ENCODE measurements around the gene KDM2A.

KDM2A gene

GRCh38 chr11:67284811-67285540 is 165.9 kb downstream of the KDM2A start:
- DNase-seq (ENCODE audit: low read depth in 2 of 2): no peak

DNA sequence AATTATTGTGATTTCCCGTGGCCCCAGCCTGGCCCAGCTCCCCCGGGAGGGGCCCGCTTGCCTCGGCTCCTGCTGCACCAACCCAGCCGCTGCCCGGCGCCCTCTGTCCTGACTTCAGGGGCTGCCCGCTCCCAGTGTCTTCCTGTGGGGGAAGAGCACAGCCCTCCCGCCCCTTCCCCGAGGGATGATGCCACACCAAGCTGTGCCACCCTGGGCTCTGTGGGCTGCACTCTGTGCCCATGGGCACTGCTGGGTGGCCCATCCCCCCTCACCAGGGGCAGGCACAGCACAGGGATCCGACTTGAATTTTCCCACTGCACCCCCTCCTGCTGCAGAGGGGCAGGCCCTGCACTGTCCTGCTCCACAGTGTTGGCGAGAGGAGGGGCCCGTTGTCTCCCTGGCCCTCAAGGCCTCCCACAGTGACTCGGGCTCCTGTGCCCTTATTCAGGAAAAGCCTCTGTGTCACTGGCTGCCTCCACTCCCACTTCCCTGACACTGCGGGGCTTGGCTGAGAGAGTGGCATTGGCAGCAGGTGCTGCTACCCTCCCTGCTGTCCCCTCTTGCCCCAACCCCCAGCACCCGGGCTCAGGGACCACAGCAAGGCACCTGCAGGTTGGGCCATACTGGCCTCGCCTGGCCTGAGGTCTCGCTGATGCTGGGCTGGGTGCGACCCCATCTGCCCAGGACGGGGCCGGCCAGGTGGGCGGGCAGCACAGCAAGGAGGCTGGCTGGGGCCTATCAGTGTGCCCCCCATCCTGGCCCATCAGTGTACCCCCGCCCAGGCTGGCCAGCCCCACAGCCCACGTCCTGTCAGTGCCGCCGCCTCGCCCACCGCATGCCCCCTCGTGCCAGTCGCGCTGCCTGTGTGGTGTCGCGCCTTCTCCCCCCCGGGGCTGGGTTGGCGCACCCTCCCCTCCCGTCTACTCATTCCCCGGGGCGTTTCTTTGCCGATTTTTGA is 166.8 kb downstream of the KDM2A start:
- no peak for DNase-seq (ENCODE audit: low read depth in 2 of 2)

- no peak for DNase-seq (ENCODE audit: low read depth in 2 of 2)
Measured at GRCh38 chr11:67286621-67287333, 167.7 kb downstream of the KDM2A start.

DNA sequence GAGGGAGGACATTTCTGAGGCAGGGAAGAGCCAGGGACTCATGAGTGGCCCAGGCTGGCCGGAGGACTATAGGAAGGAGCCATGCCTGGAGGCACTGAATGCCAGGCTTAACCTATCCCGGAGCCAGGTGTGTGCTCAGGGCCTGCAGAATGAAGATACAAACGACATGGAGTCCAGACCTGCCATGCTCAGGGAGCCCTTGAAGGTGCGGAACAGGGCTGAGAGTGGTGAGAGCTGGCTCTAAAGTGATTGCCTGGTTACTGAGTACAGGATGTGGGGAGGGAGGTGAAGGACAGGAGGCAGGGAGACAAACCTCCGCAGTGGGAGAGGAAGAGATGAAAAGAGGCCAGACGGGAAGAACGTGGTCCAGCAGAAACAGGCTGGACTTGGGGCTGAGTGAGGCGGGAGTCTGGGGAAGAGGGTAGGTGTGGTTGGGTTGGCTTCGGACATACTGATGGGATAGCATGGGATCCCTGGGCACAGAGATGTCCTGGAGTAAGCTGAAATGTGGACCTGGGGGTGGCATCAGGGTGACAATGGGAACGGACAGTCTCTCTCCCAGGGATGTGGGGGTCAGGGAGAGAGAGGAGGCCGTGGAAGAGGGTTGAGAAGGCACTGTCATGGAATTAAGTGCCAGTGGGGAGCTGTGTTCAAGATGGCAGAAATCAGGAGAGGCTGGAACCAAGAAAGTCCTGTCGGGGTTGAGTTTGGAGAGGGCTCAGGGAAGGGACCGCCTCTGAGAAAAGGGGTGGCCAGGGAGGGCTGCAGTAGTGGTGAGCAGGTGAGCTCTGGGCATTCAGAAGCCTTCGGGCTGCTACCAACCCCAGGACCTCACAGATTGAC is 168.5 kb downstream of the KDM2A start:
- DNase-seq (ENCODE audit: low read depth in 2 of 2): no peak

- DNase-seq (ENCODE audit: low read depth in 2 of 2): no peak
Measured at GRCh38 chr11:67288198-67288451, 169.1 kb downstream of the KDM2A start.

DNA sequence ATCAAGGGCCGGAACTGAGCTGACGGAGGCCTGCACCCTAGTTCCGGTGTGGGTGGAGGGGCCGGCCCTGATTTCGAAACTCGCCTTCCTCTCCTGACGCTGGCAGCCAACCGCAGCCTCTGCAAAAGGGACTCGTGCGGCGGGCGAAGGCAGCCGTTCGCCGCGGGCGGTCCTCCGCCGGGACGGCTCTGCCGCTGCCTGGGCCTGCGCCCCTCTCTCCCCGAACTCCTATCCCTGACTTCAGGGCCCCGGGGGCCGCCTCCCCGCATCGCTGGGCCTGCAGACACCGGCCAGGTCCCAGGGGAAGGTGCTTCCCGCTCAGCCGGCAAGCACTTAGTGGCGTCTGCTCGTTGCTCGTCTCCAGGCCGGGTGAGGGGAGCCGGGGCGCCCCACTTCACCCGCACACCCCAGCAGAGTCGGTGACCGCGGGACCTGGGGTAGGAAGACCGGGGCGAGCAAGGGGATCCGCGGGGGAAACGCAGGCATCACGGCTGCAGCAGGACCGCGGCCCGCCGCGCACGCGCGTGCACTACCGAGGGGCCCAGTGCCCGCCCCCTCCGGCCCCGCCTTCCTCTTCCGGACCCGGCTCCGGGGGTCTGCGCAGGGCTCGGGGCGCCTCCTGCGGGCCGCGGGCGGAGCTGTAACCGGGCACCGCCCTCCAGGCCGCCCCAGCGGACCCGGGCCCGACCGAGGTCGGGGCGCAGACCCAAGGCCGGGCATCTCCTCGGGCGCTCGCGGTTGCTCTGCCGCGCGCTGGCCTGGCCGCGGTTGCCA is 169.6 kb downstream of the KDM2A start:
- DNase-seq (ENCODE audit: low read depth in 2 of 2): peak; percentile 75 to 87

DNA sequence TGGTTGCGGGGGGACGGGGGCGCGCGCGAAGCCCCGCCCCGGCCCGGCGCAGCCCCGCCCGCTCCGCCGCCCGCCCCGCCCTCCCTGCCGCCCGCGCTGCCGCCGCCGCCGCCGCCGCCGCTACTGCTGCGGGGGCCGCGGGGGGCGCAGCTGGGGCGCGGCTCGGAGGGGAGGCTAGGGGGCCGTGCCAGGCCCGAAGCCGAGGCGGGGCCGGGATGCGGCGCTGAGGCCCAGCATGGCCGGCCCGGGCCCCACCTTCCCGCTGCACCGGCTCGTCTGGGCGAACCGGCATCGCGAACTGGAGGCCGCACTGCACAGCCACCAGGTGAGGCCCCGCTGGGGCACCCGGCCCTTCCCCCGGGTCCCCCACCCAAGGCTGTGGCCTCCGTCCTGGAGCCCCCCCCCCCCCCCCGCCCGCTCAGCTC is 170.2 kb downstream of the KDM2A start, which contains the start of gene ANKRD13D:
TSS of gene ANKRD13D (plus strand) at position 78 of the 425 bp plus-strand sequence. CDS start at position 236, 158 bp downstream.
- no peak for DNase-seq (ENCODE audit: low read depth in 2 of 2)

DNA sequence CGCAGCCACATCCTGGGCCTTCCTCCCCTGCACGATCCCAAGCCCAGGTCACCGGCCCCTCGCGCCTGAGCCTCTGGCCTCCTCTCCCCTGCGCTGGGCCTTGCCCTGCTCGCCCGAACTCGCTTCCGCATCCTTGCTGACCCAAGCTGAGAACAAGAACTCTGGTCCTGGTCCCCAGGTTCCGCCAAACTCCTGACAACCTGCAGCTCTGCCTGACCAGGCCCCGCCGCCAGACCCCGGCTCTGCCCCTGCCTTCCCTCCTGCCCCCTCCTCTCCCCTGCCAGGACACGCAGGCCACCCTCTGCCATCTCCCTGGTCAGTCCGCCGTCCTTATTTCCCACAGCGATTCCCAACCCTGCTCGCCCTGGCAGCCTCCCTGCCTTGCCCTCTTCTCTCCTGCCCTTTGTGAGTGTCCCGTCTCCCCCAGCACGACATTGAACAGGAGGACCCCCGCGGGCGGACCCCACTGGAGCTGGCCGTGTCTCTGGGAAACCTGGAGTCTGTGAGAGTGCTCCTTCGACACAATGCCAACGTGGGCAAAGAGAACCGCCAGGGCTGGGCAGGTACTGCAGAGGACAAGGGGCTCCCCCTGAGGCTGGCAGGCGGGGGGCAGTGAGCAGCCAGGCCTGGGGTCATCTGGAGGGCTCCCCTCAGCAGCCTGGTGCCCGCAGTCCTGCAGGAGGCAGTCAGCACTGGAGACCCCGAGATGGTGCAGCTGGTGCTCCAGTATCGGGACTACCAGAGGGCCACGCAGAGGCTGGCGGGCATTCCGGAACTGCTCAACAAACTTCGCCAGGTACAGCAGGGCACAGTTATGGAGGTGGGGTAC is 170.8 kb downstream of the KDM2A start:
- no peak for DNase-seq (ENCODE audit: low read depth in 2 of 2)

- DNase-seq (ENCODE audit: low read depth in 2 of 2): no peak
Measured at GRCh38 chr11:67290801-67291200, 171.7 kb downstream of the KDM2A start.

GRCh38 chr11:67291481-67292381 is 172.7 kb downstream of the KDM2A start:
- DNase-seq (ENCODE audit: low read depth in 2 of 2): no peak

DNA sequence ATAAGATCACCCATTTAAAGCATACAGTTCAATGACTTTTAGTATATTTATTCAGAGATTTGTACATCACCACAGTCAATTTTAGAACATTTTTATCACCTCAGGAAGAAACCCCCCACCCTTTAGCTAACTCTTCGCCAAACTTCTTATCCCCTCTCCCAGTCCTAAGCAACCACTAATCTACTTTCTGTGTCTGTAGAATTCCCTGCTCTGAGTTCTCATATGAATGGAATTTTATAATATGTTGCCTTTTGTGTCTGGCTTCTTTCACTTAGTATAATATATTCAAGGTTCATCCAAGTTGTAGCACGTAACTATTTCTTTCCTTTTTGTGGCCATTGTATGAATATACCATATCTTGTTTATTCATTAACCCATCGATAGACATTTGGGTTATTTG is 173.6 kb downstream of the KDM2A start:
- DNase-seq (ENCODE audit: low read depth in 2 of 2): no peak

DNA sequence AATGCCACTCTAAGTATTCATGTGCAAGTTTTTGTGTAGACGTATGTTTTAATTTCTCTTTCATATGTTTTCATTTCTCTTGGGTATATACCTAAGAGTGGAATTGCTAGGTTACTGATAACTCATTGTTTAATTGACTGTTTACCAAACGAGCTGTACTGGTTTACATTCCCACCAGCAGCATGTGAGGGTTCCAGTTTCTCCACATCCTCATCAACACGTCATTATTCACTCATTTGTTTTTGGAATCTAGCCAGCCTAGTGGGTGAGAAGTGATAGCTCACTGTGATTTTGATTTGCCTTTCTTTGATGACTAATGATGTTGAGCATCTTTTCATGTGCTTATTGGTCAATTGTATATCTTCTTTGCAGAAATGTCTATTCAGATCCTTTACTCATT is 174.0 kb downstream of the KDM2A start:
- DNase-seq (ENCODE audit: low read depth in 2 of 2): no peak

GRCh38 chr11:67295846-67296245 is 176.8 kb downstream of the KDM2A start:
- no peak for DNase-seq (ENCODE audit: low read depth in 2 of 2)

DNA sequence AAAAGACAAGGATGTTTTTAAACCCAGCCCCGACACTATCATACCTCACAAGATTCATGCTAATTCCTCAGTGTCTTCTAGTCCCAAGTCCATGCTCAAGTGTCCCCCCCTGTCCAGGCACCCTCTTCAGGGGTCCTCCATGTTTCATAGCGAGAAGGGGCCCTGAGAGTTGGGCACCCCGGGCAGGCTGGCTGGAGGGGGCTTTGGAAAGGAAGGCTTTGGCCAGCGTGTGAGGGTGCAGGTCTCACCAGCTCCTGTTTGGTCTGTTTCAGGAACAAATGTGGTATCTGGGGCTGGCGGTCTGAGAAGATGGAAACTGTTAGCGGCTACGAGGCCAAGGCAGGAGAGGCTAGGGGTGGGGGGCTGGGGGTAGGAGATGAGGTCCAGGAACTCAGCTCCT is 179.7 kb downstream of the KDM2A start:
- DNase-seq (ENCODE audit: low read depth in 2 of 2): no peak

GRCh38 chr11:67299471-67300191 is 180.6 kb downstream of the KDM2A start:
- DNase-seq (ENCODE audit: low read depth in 2 of 2): no peak

DNA sequence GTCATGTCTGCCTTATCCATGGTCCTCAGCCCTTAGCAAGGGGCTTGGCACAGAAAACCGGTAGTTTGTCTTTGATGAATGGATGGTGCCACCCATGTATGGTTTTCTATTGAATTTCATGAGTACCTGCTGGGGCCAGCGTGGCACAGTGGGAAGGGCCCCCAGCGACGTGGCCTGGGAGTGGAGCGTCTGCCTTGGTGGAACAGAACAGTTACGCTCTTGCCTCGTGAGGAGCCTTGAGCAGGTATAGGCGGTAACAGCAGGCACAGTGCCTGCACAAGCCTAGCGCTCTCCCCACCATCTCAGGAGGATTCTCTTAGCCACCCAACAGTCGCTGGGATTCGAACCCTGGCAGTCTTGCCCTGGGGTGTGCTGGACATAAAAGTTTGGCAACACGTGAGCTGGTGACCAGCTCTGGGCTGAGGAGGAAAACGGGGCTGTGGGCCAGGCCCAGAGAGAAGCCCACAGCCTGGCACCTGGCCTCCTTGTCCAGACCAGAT is 181.2 kb downstream of the KDM2A start:
- DNase-seq (ENCODE audit: low read depth in 2 of 2): no peak

GRCh38 chr11:67300756-67301312 is 181.8 kb downstream of the KDM2A start:
- no peak for DNase-seq (ENCODE audit: low read depth in 2 of 2)

All from stimulated activated CD4-positive, alpha-beta T cell treated with anti-CD3 and anti-CD28 coated beads, Interleukin-1b, Interleukin-23, amount 100 ng/mL, for 4 hours (primary cell).